ENCODE results near the gene FAM50B. TPM values are rescaled to one million over a fixed set of nuclear protein-coding genes. Genes with fewer than 3 reads are reported as not detected.

FAM50B gene
- total RNA-seq, 4 donors from 2014 or later = 4.4 to 19.6 (median 15.3) TPM

DNA sequence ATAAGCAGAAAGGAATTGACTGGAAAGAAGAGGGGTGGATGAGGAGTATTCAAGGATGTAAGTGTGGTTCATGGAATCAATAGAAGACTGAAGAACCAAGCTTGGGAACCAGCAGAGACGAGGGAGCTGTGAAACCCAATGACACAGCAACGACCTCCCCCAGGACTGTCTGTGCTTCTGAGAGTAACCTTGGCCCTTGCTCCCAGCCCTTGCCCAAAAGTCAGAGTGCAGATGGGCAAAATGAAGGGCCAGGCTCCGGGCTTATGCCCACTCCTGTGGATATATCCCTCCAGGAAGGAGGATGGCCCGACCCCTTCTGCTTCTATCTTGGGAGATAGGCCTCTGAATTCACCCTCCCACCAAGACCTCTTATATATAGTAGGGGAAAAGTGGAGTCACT is 24.9 kb downstream of the FAM50B start:
- DNase-seq (no peak), ATAC-seq (no peak)
- H3K27me3 ChIP-seq = no peaks in the 10 kb centered on the region
- no peak overlapping the region for H3K27ac ChIP-seq
- no peak for TF ChIP-seq POLR2A (IDR thresholded peaks at IDR 0.05)
- TF ChIP-seq, protein P1, sequence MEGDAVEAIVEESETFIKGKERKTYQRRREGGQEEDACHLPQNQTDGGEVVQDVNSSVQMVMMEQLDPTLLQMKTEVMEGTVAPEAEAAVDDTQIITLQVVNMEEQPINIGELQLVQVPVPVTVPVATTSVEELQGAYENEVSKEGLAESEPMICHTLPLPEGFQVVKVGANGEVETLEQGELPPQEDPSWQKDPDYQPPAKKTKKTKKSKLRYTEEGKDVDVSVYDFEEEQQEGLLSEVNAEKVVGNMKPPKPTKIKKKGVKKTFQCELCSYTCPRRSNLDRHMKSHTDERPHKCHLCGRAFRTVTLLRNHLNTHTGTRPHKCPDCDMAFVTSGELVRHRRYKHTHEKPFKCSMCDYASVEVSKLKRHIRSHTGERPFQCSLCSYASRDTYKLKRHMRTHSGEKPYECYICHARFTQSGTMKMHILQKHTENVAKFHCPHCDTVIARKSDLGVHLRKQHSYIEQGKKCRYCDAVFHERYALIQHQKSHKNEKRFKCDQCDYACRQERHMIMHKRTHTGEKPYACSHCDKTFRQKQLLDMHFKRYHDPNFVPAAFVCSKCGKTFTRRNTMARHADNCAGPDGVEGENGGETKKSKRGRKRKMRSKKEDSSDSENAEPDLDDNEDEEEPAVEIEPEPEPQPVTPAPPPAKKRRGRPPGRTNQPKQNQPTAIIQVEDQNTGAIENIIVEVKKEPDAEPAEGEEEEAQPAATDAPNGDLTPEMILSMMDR (IDR thresholded peaks at IDR 0.05 in 4 of 5, conservative IDR thresholded peaks at IDR 0.05 in 1 of 5) = no peak
- intact Hi-C loops (cut with DNase I; ENCODE audit: low total_unique reads) = no loop called here
- no peaks in the 10 kb centered on the region for H3K9me3 ChIP-seq
- in situ Hi-C loops (cut with MboI; ENCODE audit: low sequenced_read_pairs in 4 of 4) = no loop called here
- no peak overlapping the region for H3K4me3 ChIP-seq
- peaks cover 0 to 15% of the 10 kb centered on the region in 2 donors for H3K4me1 ChIP-seq
- no peaks in the 10 kb centered on the region for H3K36me3 ChIP-seq

DNA sequence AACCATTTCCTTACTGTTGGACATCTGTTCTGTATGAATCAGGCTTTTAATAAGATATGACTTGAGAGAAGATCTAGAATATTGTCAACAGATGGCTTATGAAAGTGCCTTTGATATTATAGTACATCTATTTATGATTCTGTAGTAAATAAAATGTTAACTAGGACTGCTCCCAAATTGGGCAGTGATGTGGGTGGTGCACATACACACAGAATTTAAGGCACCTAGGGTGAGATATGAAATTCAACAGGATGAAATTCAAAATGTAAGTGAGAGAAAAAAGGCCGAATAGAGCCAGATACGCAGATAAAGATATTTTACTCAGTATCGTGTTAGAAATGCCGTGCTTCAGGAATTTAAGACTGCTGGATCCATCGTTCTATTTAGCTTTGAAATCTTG is 26.3 kb downstream of the FAM50B start:
- peaks cover 0 to 15% of the 10 kb centered on the region in 2 donors for H3K4me1 ChIP-seq
- no peak for DNase-seq
- no peaks in the 10 kb centered on the region for H3K9me3 ChIP-seq
- no peak for TF ChIP-seq POLR2A (IDR thresholded peaks at IDR 0.05)
- TF ChIP-seq, protein P1 (IDR thresholded peaks at IDR 0.05 in 4 of 5, conservative IDR thresholded peaks at IDR 0.05 in 1 of 5) = no peak
- peak overlapping the region; percentile 39 to 62 (median 44) for H3K27ac ChIP-seq
- no peak overlapping the region for H3K4me3 ChIP-seq
- ATAC-seq = no peak
- in situ Hi-C loops (cut with MboI; ENCODE audit: low sequenced_read_pairs in 4 of 4) (no loop called here), intact Hi-C loops (cut with DNase I; ENCODE audit: low total_unique reads) (no loop called here)
- H3K36me3 ChIP-seq = no peaks in the 10 kb centered on the region
- H3K27me3 ChIP-seq = no peaks in the 10 kb centered on the region

DNA sequence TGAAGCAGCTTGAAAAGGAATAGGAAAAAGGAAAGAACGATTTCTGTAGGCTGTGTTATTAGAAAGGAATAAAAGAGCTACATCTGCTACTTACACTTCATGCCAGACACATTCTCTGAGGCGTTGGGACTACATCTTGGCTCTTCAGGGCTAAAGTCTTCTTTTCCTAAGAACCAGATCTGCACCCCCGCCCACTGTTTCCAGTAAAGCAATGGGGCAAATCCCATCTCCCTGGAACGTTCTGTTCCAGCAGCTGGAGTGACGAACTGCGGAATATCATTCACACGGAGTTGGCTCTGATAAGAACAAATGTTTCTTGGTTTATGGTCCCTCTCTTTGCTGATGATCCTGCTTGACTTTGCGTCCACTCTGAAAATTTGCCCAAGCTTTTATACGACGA is 26.9 kb downstream of the FAM50B start:
- peak overlapping the region; percentile 39 to 62 (median 44) for H3K27ac ChIP-seq
- in situ Hi-C loops (cut with MboI; ENCODE audit: low sequenced_read_pairs in 4 of 4) = no loop called here

DNA sequence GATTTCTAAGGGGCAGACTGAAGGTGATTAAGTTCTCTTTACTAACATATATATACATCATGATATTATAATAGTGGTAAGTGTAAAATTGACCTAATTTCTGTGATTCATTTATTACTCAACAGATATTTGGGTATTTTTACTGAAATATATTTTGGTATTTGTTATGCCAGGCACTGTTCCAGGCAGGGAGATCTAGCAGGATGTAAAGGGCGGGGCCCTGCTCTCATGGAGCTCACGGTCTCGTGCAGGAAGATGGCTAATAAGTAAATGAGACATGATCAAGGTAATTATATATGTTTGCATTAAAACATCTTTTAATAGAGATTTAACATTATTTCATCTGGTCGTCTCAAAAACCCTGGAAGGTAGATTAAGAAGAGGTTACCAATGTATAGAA is 27.7 kb downstream of the FAM50B start:
- peak overlapping the region; percentile 39 to 62 (median 44) for H3K27ac ChIP-seq
- intact Hi-C loops (cut with DNase I; ENCODE audit: low total_unique reads) = no loop called here
- H3K27me3 ChIP-seq = no peaks in the 10 kb centered on the region
- DNase-seq (no peak), ATAC-seq (no peak)
- no peaks in the 10 kb centered on the region for H3K36me3 ChIP-seq
- TF ChIP-seq, protein P1 (IDR thresholded peaks at IDR 0.05 in 4 of 5, conservative IDR thresholded peaks at IDR 0.05 in 1 of 5) = no peak
- TF ChIP-seq POLR2A (IDR thresholded peaks at IDR 0.05) = no peak
- no peaks in the 10 kb centered on the region for H3K9me3 ChIP-seq
- H3K4me3 ChIP-seq = no peak overlapping the region
- H3K4me1 ChIP-seq = peaks cover 0 to 15% of the 10 kb centered on the region in 2 donors
- in situ Hi-C loops (cut with MboI; ENCODE audit: low sequenced_read_pairs in 4 of 4) = no loop called here

More for the DNA sequence above, 26.9 kb downstream of the FAM50B start:
- TF ChIP-seq, protein P1 (IDR thresholded peaks at IDR 0.05 in 4 of 5, conservative IDR thresholded peaks at IDR 0.05 in 1 of 5) = no peak
- TF ChIP-seq POLR2A (IDR thresholded peaks at IDR 0.05) = peak in 1 of 2 donors; percentile 27
- ATAC-seq (peak; percentile 82 to 89), DNase-seq (peak; percentile 48 to 75)
- no peaks in the 10 kb centered on the region for H3K9me3 ChIP-seq
- intact Hi-C loops (cut with DNase I; ENCODE audit: low total_unique reads) = no loop called here
- H3K36me3 ChIP-seq = no peaks in the 10 kb centered on the region
- H3K27me3 ChIP-seq = no peaks in the 10 kb centered on the region
- H3K4me1 ChIP-seq = peaks cover 0 to 15% of the 10 kb centered on the region in 2 donors
- H3K4me3 ChIP-seq = no peak overlapping the region

All from gastrocnemius medialis (tissue), 4 donors.